Transverse colon (tissue), 4 donors: Measurements from ENCODE around the gene TAS1R1.

Experiments
- CTCF ChIP-seq, 5 experiments: fragments of 200-600 bp in 3 of 5; fragments of 450-650 bp in 2 of 5; sonication (generic) in 3 of 5; IDR thresholded peaks; 1 replicate in 2 of 5; 2 replicates in 3 of 5; pipeline ENCODE4 v1.5.1; 2016 to 2017; ENCODE audit warnings: antibody characterized with exemption in 5 of 5, inconsistent platforms in 3 of 5, mild to moderate bottlenecking in 2 of 5, moderate library complexity in 1 of 5
- EP300 ChIP-seq: sonication (generic); formaldehyde crosslinking; IDR thresholded peaks from one replicate; pipeline ENCODE4 v1.6.1; 2017; ENCODE audit warnings: antibody characterized with exemption, low read depth
- POLR2A ChIP-seq: fragments of 450-650 bp; IDR thresholded peaks from one replicate; pipeline ENCODE4 v1.6.1; 2016; ENCODE audit warnings: antibody characterized with exemption, mild to moderate bottlenecking, moderate library complexity
- POLR2AphosphoS5 ChIP-seq, 3 donors: sonication (generic); formaldehyde crosslinking; IDR thresholded peaks; one replicate each; pipeline ENCODE4 v1.6.1; 2016; ENCODE audit warnings: antibody characterized with exemption in 3 of 3

GRCh38 chr1:6545276-6546112, 9.6 kb upstream of the TAS1R1 start:
- TF ChIP-seq CTCF (IDR thresholded peaks at IDR 0.05) (no peak), POLR2A (no peak), POLR2AphosphoS5 (IDR thresholded peaks at IDR 0.05) (no peak), EP300 (no peak)
